Measurements from ENCODE around the gene LRRC8D.
"Not testable (repeated sequence)": the region's sequence is repeated elsewhere in the genome, so short reads cannot be mapped to it uniquely, and the experiment has no call there.

The LRRC8D gene
- 66.4 to 113 reads per million in 2 donors for total RNA-seq

DNA sequence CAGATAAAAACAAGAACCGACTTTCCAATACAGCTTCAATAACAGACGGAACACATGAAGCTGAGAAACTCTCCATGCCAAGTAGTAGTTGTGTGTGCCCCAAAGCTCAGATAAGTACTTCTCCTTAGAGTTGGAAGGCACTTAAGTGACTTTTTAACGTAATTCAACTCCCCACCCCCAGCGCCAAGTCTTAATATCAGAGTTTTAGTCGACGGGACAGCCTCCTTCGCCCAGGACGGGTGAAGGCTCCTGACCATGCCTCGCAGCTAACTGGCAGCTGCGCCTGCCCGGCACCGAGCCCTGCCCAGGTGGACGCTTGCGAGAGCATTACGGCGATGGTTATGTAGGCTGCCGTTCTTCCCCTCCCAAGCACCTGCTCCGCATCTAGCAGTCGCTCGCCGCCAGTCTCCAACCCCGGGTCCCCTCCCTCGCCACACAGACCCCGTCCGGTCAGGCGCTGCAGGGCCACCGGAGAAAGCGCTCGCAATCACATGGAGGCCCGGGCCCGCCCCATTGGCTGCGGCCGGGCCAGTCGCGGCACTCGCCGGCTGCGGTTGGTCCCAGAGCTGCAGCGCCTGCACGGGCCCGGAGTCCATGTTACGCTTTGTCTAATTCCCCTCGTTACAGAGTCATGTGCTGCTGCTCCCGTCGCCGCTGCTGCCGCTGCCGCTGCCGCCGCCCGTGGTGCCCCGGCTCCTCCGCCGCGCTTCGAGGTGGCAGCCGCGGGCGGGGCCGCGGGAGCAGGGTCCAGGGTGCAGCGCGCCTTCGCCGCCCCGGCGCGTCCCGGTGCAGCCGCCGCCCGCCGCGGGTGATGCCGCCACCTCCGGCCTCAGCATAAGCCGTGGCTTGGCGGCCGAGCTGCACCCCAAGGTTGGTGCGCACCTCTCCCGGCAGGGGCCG is at the start of gene LRRC8D:
Gene LRRC8D, plus strand, starts transcription at position 611 of the 900 bp plus-strand sequence. CDS start 112,037 bp downstream, outside the sequence.
- peak; percentile 69 for DNase-seq

DNA sequence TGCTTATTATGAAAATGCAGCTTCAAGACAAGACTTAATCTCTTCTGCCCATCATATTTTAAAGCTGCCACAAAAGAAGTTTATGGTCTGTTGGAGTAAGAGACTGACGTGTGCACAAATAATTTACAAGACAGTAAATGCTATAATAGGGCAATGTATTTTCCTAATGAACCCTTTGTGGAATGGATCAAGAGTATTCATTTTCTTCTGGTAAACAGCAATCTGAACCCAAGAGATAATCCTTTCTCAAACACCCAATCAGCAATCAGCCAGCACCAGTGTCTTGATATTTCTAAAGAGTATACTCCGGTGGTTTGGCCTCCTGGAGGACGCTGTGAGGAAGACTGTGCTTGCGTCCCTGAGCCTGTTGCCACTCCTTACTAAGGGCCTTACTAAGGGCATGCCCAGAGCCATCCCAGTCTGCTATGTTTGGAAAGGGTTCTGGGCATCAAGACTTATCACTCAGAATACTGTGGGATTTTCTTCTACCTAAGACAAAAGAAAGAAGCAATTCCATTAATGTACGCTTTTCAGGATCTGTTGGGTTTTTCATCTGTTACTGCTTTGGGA is 48.8 kb upstream of the LRRC8D start:
- DNase-seq: no peak

DNA sequence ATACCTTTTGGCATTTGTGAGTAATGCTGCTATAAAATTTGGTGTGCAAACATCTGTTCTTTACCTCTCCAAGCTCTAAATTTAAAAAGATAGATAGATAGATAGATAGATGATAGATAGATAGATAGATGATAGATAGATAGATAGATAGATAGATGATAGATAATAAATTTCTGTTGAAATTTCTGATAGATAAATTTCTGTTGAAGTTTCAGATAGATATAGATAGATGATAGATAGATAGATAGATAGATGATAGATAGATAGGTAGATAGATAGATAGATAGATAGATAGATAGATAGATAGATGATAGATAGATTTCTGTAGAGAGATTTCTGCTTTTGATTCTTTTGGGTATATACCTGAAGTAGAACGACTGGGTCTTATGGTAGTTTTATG is 44.7 kb upstream of the LRRC8D start:
- DNase-seq: not testable (repeated sequence)

DNA sequence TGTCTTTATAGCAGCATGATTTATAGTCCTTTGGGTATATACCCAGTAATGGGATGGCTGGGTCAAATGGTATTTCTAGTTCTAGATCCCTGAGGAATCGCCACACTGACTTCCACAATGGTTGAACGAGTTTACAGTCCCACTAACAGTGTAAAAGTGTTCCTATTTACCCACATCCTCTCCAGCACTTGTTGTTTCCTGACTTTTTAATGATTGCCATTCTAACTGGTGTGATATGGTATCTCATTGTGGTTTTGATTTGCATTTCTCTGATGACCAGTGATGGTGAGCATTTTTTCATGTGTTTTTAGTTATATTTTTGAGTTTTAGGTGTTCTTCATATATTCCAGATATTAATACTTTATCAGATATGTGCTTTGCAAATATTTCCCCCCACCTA is 43.6 kb upstream of the LRRC8D start:
- not testable (repeated sequence) for DNase-seq

DNA sequence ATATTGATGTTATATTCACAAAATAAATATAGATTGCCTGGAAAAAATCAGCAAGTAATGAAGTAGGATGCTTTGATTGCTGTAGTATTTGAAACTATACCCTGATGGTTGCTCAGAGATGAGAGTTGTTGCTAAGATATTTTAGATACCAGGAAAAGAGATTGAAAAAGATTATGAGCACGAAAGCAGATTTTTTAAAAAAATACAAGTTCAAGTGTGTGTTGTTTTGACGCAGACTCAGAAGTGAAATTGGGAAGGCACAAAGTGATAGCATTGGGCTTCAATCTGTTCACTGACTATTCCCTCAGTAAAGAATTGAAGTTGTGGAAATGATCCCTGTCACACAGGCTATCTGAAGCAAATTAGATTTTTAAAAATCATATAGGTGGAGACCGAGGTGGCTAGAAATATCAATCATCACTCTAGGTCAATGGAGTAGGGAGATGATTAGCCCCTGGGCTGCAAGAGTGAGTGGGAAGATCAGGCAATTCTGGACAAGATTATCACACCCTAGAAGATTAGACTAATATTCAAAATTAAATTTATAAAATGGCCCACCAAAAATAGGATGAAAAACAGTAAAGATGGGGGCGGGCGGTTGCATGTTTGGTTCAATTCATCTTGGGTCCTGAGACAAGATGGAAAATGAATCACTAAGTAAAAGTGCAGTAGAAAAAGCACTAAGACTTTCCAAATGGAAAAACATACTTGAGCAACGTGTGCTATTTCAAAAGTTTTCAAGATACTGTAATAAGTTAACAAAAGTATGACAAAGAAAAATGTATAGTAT is 41.5 kb upstream of the LRRC8D start:
- DNase-seq: no peak

DNA sequence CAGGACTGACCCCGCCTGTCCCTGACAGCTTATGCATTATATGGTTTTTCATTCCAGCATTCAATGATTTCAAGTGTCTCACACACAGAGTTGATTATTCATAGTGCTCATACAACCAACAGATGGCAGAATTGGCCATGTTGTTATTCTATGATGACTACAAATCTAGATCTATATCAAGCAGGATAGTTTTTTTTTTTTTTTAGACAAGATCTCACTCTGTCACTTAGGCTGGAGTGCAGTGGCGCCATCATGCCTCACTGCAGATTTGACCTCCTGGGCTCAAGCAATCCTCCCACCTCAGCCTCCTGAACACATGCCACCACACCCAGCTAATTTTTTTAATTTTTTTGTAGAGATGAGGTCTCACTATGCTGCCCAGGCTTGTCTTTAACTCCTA is 40.1 kb upstream of the LRRC8D start:
- no peak for DNase-seq

DNA sequence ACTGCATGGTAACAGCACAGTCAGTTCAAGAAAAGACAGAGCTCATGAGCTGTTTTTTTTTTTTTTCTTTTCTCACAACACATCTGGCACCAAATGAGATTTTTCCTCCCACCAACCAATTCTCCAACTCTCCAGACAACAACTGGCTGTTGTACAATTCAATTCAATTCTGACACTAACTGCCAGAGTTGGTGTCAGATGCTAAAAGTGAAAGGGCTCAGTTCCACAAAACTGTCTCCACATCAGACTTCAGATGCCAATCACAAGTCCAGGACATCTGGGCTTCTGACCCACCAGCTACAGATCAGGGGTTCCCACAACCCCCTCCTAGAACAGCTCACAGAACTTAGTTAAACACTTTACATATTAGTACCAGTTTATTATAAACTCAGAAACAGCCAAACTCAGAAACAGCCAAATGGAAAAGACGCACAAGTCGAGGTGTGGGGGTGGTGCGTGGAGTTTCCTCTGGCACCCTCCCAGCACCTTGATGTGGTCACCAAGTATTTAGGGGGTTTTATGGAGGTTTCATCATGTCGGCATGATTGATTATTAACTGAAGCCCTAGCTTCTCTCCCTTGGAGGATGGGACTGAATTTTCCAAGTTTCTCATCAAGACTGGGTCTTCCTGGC is 39.2 kb upstream of the LRRC8D start:
- no peak for DNase-seq

DNA sequence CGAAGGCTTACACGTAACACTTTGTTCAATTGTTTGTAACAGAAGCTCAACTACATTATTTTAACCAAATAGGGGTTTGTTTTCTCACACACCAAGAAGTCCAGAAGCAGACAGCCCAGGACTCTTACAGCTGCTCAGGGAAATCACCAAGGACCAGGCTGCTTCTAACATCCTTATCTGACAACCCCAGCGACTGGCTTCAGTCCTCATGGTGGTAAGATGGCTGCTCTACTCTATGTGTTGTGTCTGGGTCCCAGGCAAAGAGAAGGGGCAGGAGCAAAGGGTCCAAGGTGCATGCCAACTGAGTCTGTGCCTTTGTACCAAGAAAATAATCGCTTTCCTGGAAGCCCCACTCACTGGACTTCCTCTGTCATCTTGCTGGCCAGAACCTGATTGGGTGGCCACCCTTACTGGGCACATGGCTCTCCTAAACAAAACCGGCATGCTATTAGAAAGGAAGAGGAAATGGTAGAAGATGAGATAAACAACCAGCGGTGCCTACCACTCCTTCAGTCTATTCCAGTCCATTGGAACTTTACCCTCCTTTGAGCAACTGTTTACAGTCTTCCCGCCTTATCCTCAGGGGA is 34.1 kb upstream of the LRRC8D start:
- no peak for DNase-seq

DNA sequence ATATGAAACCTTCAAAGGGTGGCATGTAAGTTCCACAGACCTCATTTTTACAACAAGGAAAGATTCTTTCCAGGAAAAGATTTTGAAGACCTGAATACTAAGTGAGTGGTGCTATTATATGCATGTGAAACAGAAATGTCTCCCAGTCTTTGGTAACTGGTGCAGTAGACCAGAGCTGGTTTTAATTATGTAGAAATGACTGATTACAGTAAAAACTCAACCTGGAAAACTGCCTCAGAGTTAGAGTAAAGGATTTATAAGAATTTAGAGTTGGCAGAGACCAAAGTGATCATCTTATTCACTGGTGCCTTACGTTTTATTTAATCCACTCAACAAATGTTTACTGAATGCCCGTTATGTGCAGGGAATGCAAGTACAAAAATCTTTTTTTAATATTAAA is 30.2 kb upstream of the LRRC8D start:
- DNase-seq: no peak

DNA sequence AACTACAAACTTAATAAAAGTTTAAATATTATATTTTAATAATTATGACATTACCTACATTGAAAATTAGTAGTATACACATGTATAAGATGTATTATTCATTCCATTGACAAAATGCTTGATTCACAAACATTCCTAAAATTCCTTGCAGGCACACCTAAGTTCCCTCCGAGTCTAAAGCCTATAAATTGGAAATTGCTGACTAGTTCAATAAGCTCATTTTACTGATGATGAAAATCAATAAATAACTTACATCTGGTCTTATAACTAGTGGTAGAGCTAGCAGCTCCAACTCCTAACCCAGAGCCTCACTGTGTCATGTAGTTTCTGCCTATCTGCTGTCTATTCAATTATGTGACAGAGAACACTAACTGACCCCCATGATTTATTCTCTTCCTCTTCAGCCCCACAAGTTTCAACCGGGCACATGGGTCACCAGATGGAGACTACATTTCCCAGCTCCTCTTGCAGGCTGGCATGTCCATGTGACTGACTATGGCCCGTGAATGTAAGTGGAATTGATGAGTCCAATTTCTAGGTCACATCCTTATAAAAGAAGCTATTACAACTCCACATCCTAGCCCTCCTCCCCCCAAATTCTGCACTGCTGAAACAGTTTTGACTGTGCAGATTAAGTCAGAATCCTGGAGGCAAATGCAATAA is 29.6 kb upstream of the LRRC8D start:
- no peak for DNase-seq

DNA sequence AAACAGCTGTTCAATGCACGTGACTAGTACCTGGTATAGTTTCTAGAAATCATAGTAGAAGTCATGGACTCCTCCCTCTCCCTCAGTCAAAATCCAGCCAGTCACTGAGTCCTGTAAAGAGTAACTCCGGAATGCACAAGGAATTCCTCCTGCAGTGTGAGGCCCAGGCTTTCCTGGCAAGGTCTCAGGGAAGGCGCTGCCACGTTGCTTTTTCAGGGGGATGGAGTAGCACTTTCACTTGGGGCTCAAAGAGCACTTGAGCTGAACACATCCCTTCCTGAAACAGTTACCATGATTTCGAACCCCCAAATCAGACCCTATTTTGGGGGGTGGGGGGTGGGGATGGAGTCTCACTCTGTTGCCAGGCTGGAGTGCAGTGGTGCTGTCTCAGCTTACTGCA is 26.4 kb upstream of the LRRC8D start:
- no peak for DNase-seq

DNA sequence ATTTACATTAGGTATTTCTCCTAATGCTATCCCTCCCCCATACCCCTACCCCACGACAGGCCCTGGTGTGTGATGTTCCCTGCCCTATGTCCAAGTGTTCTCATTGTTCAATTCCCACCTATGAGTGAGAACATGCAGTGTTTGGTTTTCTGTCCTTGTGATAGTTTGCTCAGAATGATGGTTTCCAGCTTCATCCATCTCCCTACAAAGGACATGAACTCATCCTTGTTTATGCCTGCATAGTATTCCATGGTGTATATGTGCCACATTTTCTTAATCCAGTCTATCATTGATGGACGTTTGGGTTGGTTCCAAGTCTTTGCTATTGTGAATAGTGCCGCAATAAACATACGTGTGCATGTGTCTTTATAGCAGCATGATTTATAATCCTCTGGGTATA is 25.3 kb upstream of the LRRC8D start:
- DNase-seq: not testable (repeated sequence)

DNA sequence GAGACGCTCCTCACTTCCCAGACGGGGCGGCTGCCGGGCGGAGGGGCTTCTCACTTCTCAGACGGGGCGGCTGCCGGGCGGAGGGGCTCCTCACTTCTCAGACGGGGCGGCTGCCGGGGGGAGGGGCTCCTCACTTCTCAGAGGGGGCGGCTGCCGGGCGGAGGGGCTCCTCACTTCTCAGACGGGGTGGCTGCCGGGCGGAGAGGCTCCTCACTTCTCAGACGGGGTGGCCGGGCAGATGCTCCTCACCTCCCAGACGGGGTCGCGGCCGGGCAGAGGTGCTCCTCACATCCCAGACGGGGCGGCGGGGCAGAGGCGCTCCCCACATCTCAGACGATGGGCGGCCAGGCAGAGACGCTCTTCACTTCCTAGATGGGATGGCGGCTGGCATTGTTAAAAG is 23.0 kb upstream of the LRRC8D start:
- not testable (repeated sequence) for DNase-seq

DNA sequence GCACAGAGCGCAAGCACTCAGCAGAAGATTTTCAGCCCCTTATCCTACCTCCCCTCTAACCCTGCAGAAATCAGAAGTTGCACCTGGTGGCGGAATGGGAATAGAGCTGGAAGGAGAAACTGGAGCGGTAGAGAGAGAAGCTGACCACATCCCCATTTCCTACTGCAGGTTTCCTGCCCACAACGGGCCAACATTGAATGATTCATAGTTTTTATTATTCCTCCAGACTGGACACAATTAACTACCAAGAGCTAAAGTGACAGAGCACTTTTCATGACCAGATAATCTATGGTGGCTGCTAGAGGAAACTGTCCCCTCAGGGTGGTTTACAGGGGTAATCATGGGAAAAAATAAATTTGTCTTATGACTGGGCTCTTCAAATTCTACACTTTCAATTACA is 21.3 kb upstream of the LRRC8D start:
- DNase-seq: no peak

DNA sequence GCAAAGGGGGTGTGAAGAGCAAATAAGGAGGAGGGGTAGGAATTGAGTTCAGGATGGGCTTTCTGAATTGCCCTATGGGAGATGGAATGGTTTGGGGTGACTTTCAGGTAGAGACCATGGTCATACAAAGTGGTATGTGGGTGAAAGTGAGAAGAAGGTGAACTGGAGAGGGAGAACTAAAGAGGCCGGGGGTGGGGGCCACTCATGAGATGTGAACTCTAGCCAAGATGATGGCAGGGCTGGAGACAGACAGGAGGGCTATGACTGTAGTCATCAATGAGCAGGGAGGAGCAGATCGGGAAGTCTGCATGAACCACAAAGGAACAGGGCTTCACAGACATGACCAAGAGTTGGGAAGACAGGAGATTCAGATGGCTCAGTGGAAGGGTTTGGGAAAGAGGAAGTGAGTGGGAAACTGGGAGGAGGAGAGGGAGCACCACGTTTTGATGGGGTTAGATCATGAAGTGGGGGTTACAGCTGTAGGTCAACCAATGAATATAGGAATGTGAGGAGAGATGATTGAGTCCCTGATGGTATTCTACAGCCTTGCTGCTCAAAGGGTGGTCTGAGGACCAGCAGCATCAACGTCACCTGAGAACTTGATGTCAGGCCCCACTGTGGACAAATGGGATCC is 20.7 kb upstream of the LRRC8D start:
- no peak for DNase-seq

DNA sequence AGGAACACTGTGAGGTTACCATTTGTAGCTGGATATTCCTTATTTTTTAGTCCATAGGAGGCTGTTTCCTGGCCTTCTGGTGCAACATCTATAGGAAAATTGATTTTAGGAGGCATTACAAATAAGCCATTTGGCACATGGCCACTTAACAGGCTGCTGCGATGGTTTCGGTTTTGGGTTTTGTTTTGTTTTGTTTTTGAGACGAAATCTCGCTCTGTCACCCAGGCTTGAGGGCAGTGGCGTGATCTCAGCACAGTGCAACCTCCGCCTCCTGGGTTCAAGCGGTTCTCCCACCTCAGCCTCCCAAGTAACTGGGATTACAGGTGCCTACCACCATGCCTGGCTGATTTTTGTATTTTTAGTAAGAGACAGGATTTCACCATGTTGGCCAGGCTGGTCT is 20.1 kb upstream of the LRRC8D start:
- DNase-seq: no peak

DNA sequence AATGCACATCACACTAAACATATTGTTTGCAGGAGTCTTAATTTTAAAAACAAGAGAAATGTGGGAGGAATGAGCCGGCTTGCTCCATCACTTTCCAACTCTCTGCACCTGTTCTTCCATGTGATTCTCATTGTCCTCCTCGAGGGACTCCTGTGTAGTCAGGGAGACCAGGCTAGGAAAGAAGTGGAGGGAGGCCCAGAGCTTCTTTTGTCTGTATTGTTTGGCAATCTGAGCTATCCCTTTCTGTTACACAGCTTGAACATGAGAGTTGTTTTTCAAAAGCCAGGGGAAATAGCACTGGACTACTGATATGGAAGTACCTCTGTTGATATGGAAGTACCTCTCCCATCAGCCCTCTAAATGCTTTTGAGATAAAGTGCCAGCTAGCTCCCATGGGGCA is 18.8 kb upstream of the LRRC8D start:
- no peak for DNase-seq

DNA sequence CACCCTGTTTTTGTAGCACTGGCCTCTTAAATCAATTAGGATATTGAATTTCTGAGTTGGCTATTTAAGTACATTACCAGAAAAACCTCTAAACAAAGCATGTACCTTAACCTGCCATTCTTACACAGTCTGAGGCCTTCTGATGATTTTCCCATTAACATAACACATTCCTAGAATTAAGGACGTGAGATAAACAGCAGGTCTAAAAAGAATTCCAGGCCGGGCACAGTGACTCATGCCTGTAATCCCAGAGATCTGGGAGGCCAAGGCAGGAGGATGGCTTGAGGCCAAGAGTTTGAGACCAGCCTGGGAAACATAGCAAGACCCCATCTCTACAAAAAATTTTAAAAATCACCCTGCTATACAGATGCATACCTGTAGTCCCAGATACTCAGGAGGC is 18.0 kb upstream of the LRRC8D start:
- DNase-seq: no peak

DNA sequence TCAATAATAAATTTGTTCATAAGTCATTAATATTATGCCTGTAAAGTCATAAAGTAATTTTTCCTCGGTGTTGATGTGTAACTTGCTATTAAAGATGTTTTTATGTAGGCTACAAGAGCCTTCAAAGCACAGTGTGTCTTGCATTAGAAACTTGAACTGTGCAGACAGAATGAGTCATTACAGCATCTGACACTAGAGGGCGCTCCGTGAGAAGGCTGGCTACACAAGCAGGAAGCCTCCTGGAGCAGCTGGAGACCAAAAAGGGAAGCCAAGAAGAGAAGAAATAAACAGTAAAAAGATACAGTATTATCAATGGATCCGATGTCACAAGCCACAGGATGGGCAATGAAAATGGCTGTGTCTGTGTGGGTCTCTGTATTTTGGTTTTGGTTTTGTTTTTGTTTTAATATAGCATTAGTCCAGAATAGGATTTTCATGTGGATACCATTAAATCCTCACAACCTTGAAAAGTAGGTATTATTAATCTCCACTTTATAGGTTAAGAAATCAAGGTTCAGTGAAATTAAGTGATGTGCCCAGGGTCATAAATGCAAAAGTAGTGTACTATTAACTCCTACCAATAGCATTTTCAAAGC is 16.1 kb upstream of the LRRC8D start:
- DNase-seq: no peak

DNA sequence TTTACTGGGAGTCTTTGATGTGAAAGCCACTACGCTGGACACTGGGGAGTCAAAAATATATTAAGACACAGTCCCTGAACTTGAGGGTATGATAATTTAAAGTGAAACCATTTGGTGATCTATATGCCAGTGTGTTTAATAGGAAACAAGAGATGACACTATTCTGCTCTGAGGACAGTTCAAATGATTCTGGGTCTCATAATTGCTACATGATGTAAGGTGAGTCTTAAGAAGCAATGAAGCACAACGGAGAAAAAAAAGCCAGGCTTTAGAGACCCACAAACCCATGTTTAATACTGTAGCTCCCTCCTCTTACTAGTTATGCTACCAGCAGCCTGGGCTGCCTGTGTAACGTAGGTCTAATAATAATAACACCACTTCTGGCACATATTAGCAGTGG is 14.2 kb upstream of the LRRC8D start:
- DNase-seq: no peak

DNA sequence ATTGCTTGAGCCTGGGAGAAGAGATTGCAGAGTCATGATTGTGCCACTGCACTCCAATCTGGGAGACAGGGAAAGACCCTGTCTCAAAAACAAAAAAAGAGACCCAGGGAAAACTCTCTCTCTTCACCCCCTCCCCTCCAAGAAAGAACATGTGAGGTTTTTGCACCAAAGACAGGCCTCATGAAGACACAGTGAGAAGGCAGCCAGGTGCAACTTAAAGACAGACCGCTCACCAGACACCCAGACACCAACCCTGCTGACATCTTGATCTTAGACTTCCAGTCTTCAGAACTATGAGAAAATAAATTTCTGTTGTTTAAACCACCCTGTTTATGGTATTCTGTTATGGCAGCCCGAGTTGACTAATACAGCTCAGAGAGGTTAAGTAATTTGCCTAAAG is 13.3 kb upstream of the LRRC8D start:
- DNase-seq: no peak
